OCI-LY3 (cell line): ENCODE data around the gene JADE2.

Experiments
- EZH2phosphoT487 ChIP-seq: fragments of 200-600 bp; shearing (Covaris generic); IDR thresholded peaks from 2 replicates; pipeline ENCODE4 v1.6.1; 2018; ENCODE audit warnings: antibody characterized with exemption, mixed run types, low read depth
- TF ChIP-seq, protein P1 (sequence below): fragments of 200-600, 300-600 bp; sonication (generic); IDR thresholded peaks from 2 replicates; pipeline ENCODE4 v1.5.1; 2014; ENCODE audit warnings: antibody characterized with exemption, low read length, low read depth

DNA sequence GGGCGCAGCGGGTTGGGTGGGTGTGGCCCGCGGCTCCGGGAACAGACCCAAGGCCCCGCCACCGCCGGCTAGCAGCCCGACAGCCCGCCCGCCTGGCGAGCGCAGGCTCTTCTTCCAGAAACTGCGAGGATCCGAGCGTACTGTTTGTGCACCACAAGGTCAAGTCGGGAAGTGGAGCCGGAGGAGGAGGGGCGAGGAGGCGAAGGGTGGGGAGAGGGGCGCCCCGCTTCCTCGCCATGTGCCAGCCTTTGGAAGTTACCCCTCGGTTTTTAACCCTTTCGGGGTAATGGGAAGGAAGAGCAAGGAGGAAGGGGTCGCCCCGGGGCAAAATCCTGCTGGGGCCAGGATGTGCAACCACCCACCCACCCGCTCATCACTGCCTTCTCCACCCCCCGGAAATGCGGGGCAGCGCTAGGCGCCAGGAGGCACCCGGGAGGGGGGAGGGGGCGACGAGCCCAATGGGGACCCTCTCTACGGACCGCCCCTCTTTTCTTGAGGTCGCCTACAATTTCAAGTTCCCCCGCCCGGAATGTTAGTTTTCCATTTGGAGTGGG, 1.1 kb upstream of the JADE2 start:
- no peak for TF ChIP-seq EZH2phosphoT487
- TF ChIP-seq, protein P1, sequence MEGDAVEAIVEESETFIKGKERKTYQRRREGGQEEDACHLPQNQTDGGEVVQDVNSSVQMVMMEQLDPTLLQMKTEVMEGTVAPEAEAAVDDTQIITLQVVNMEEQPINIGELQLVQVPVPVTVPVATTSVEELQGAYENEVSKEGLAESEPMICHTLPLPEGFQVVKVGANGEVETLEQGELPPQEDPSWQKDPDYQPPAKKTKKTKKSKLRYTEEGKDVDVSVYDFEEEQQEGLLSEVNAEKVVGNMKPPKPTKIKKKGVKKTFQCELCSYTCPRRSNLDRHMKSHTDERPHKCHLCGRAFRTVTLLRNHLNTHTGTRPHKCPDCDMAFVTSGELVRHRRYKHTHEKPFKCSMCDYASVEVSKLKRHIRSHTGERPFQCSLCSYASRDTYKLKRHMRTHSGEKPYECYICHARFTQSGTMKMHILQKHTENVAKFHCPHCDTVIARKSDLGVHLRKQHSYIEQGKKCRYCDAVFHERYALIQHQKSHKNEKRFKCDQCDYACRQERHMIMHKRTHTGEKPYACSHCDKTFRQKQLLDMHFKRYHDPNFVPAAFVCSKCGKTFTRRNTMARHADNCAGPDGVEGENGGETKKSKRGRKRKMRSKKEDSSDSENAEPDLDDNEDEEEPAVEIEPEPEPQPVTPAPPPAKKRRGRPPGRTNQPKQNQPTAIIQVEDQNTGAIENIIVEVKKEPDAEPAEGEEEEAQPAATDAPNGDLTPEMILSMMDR: no peak
